NCI-H1105 treated with DMSO at 0.1 percent for 48 hours (cell line): Measurements from ENCODE around the gene CAPS2.

Experiments used
- DNase-seq: peaks from one replicate; lab custom pipeline; 2025; lab: John Stamatoyannopoulos, UW

Gene CAPS2

DNA sequence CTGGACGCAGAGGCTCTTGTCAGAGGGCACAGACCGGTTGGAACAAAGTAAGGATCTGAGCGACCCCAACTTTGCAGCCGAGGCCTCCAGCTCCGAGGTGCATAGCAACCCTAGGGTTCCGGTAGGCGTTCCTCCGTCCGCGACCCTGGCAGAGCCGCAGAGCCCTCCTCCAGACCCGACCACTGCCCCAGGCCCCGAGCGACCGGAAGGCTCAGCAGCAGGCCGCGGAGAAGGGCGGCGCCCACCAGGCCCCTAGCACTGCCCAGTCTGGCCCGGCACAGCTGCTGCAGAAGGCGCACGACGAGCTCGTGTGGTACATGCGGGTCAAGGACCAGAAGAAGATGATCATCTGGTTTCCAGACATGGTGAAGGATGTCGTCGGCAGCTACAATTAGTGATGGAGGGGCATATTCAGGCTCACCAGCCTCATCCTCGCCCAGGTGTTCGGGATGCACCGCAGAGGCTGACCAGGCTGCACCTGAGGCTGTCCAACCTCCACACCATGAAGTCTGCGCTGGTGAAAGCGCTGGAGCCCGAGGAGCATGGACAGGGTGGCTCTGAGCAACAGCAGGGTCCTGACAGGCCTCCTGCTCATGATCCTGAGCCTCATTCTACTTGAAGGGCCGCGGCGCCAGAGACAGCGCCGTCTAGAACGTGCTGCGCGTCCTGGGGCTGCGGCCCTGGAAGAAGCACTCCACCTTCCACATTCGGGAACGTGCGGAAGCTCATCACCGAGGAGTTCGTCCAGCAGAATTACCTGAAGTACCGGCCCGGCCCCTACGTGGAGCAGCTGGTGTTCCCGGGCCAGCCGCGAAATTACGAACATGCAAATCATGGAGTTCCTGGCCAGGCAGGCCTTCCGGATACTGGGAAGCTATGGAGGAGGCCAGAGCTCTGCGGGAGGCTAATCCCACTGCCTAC lies 24.5 kb downstream of the CAPS2 start:
- no peak for DNase-seq

DNA sequence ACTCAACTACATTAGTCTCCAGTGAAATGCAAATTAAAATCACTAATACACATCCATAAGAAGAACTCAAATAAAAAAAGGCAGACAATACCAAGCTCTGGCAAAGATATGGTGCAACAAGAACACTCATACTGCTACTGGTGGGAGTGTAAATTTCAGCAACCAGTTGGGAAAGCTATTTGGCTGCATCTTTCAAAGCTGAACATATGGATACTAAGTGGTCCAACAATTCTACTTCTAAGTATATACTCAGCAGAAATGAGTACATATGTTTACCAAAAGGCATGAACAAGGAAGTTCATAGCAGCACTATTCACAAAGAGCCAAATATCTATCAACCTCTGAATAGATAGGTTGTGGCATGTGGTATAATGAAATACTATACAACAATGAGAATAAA lies 27.3 kb downstream of the CAPS2 start:
- no peak for DNase-seq

DNA sequence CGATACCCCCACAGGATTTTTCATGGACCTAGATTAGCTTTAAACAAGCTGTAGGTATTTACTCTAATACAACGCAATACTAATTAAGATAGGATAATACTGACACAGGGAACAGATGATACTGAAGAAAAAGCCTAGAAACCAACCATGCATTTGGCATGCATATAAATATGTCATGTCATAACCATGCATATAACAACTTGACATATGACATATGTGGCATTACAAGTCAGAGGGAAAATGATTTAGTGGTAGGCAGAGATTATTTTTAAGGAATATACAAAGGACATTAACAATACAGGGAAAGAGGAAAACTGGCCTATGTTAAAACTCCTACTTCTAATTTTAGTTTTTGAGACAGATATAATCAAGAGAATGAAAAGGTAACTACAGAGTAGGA lies 27.9 kb downstream of the CAPS2 start:
- DNase-seq: no peak

DNA sequence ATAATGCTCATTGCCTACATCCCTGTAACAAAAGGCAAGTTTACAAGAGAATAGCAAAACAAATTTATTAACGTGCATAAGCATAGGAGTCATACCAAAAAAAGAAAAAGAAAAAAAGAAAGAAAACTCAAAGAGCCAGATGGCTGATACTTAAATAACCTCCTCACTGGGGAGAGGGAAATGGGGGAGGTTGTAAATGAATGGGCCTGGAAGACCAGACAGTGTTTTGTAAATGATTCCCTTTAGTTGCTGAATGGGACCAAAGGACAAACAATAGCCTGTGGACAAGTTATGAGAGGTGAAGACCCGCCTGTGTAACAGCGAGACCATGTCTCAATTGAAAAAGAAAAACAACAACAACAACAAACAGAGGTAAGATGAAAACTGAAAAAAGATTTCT lies 35.3 kb downstream of the CAPS2 start:
- no peak for DNase-seq

DNA sequence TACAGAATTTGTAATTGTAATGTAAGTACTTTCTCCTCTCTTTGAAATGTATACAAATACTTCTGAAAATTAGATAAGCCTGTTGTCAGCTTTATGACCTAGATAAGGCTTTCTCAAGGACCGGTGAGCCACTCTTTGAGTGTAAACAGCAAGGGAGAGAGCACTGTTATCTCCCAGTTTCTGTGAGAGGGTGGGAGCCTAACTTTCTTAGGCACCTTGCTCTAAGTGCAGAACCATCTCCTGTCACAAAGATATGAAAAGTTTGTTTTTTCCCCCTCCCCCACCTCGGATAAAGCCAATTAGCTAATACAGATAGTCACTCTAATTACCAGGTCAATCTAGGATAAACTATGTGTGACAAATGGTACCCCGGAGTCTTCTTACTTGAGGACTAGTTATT lies 35.8 kb downstream of the CAPS2 start:
- DNase-seq: no peak

DNA sequence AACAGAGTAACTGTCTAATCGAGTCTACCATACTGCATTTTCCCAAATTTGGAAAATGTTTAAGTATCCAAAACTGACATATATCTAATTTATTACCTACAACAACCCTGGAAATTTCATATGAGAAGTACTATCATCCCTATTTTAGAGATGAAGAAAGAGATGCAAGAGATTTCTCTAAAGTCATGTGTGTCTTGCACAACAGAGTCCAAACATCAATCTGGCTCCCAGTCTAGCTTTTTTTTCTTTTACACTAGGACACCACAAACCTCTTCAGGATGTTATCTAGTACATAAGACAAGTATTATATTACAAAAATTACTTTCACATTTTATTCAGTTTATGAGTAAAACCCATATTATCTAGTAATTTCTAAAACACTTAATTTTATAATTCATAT lies 39.1 kb downstream of the CAPS2 start:
- DNase-seq: no peak

DNA sequence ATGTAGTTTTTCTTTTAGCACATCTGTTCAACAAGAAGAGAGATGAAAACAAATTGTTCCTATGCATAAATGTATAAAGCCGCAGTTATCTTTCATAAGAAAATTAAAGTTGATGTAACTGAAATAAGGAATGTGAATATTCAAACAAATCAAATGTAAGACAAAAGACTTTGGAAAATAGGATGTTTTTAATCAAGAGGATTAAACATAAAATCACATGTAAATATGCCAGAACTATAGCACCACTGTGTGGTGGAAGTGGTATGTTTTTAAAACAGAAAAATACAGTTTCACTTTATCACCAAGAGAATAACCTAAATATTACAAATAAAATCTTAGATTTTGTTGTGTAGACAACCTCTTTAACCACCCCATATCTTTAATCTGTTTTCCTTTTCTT lies 40.4 kb downstream of the CAPS2 start:
- DNase-seq: peak; percentile 17

DNA sequence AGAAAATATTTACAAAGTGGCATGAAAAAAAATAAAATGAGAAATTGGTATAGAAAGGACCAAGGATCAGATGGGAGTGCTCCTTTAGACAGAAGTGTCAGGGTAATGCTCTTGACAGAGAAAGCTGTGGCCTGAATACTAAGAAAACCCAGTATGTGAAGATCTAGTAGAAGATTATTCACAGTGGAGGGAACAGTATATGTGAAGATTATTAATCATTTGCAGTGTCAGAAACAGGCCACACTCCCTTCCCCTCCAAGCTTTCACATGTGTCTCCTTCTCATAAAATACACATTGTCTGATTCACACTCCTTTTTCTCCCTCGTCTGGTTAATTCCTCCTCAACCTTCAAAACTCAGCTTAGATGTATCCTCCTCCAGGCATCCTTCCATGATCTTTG lies 41.3 kb downstream of the CAPS2 start:
- no peak for DNase-seq

DNA sequence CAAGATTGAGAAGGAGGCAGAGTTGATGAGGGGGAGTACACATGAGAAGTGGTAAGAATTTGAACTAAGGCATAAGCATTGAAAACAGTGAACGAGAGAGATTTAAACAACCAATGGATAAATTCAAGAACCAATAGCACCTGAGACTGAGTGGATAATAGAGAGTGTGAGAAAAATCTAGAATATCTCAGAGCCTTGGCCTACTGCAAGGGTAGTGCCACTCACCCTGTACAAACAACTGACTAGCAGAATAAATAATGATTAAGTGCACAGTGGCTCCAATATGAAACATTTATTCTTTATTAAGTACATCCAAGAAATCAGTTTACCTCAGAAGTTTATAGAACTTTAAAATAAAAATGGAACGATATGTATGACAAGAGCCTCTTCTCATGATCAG lies 54.4 kb downstream of the CAPS2 start:
- DNase-seq: no peak

DNA sequence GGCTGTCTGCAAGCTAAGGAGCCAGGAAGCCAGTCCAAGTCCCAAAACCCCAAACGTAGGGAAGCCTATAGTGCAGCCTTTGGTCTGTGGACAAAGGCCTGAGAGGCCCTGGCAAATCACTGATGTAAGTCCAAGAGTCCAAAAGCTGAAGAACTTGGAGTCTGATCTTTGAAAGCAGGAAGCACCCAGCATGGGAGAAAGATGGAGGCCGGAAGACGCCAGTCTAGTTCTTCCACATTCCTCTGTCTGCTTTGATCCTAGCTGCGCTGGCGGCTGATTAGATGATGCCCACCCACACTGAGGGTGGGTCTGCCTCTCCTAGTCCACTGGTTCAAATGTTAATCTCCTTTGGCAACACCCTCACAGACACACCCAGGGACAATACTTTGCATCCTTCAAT lies 58.5 kb downstream of the CAPS2 start:
- DNase-seq: no peak

DNA sequence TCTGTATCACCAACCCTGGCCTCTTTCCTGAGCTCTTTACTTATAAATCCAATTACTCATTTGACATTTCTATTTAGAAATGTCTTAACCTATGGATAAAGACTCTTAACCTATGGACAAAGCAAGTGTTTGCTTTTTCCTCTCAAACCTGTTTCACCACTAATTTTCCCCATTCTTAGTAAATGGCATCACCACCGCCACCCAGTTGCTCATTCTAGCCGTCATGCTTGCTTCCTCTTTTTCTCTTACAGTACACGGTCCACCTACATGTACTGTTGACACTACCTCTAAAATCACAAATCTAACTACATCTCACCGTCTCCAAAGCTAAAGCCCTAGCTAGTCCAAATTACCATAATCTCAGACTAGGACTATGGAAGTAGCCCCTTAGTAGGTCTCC lies 60.0 kb downstream of the CAPS2 start:
- no peak for DNase-seq

DNA sequence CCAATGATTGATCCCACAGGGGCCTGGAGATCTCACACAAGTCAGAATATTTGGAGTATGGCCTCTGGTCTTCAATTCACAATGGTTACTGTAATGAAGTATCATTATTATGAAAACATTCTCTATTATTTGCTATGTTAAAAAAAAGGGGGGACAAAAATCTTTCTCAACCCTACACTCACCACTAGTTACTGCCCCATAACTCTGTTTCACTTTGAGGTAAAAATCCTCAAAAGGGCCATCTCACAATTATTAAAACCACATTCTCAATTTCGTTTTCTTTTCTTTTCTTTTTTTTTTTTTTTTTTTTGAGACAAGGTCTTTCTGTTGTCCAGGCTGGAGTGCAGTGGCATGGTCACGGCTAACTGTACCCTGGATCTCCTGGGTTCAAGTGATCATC lies 60.9 kb downstream of the CAPS2 start:
- DNase-seq: no peak

DNA sequence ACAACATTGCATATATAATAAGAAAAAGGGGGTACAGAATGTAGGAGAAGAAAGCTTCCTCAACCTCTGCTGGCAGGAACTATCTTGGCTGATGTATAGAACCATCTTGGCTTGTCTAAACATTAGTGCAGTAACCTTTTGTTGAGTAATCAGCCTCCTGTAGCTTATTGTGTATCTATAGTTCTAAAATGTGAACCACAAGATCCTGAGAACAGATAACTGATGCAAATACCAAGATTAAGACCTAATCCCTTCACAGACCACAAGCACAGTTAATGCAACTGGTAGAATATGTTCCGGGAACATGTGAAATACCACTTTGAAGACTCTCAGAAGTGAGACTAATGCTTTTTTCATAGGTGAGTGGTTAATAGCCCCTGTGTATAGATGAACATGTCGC lies 69.8 kb downstream of the CAPS2 start:
- no peak for DNase-seq

DNA sequence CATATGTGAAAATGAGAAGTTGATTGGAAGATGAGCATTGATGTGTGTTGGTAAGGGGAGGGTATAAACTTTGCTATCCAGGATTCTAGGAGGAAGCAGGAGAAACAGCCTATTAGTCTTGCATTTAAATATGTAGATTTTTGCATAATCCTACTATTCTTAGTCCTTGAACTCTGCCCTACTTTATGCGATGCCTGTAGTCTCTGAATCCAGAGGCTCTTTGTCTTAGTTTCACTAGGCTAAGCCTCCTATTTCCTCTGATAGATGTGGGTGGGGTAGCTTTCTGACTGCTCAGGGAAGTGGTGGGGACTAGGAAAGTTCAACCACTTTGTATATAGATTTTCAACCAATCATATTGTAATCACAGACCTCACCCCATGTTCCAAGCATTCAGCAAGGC lies 71.0 kb downstream of the CAPS2 start:
- DNase-seq: no peak

DNA sequence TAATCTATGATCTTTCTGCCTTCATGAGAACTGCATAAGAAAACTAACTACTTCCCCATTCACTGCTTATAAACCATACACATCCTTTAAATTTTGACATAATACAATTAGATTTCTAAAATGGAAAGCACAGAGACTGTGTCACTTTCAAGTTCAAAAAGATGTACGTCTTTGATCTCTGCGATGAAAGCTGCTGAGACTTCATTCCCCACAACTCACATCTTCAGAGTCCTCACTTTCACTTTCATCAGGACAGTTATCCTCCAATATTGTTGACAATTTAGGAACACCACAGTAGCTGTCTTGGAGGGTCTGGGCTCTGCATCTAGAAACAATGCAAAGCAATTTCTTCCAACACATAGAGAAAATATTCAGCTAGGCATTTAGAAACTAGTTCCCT lies 72.6 kb downstream of the CAPS2 start:
- no peak for DNase-seq

DNA sequence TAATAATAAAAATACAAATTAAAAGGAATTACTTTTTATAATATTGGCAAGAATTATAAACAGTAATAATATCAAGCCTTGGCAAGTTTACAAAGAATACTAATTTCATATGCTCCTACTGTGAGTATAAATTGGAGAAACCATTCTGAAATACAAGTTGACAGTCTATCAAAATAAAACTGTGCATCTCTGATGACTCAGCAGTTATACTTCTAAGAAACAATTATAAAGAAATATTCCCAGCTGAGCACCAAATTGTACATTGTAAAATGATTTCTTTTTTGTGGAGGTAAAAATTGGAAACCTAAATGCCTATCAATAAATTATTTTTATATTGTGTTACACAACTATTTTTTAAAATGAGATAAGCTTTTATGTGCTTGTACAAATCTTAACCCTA lies 85.0 kb downstream of the CAPS2 start:
- DNase-seq: no peak

DNA sequence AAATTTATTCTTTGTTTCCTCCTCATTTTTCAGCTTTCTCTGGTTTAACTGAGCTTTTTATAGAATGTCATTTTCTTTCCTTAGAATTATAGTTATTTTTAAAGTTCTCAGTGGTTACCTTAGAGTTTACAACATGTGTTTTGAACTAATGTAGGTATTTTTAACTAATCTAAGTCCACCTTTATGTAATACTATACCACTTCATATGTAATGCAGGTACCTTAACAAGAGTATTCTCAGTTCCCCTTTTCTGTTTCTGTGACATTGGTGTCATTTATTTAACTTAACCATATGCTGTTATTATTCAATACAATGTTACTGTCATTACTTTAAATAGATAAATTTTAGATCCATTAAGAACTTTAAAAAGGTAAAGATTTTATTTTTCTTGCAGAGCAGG lies 90.1 kb downstream of the CAPS2 start:
- DNase-seq: no peak

DNA sequence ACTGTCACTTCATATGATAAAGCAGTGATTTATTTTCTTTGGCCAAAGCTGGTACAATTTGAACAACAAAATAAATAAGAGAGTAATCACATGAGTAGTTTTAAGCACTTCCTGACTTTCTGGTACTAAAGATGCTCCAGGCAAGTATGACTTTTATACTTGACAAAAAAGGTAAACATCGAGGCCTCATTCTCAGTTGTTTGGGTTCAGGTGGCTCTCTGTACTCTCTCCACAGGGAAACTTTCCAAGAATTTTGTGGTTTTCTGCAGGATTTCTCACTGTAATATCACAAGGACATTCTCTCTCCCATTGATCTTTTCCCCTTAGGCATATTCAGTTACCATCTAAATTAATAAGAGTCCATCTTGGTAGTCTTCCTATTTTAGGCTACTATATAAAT lies 93.9 kb downstream of the CAPS2 start:
- DNase-seq: no peak

DNA sequence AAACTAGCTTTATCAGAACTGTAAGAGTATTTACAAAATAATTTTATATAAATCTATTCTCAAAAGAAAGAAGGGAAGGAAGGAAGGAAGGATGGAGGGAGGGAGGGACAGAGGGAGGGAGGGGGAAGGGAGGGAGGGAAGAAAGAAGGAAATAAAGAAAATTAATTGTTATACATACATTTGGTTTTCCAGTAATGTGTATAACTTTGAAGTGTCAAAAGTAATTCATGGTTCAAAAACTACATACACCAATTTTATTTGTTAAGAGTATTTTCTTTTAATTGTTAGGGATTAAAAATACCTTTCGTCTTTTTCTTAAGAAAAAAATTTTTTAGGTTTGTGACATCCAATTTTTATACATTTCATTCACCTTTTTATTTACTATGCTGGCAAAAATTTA lies 103.0 kb downstream of the CAPS2 start:
- no peak for DNase-seq
